Liver (tissue), 9 donors: ENCODE measurements around the gene INSYN1. TPM values are rescaled to one million over a fixed set of nuclear protein-coding genes. Genes with fewer than 3 reads are reported as not detected.
"Not testable (repeated sequence)": the region's sequence is repeated elsewhere in the genome, so short reads cannot be mapped to it uniquely, and the experiment has no call there.

Experiments used
- DNase-seq: peaks from one replicate; pipeline ENCODE4 v3.0.0-alpha.2; 2017; ENCODE audit warnings: low spot score
- H3K27ac ChIP-seq, 2 donors: one replicate each; pipeline ENCODE4 v1.7.0; 2013; ENCODE audit warnings: inconsistent platforms in 2 of 2, low read length in 2 of 2, control low read depth in 1 of 2, low read depth in 1 of 2, mild to moderate bottlenecking in 1 of 2
- H3K27me3 ChIP-seq, 4 donors: one replicate each; pipeline versions ENCODE4 v1.6.1 to v1.7.0; 2013; ENCODE audit warnings: low read length in 3 of 4, inconsistent platforms in 1 of 4, mild to moderate bottlenecking in 1 of 4, moderate library complexity in 1 of 4; ENCODE audit not compliant: control insufficient read depth in 4 of 4, insufficient read depth in 4 of 4
- H3K36me3 ChIP-seq, 4 donors: one replicate each; pipeline versions ENCODE4 v1.6.1 to v1.7.0; 2013; ENCODE audit warnings: low read length in 3 of 4, mild to moderate bottlenecking in 3 of 4, low read depth in 1 of 4, moderate library complexity in 1 of 4; ENCODE audit not compliant: control insufficient read depth in 4 of 4, insufficient read depth in 3 of 4
- H3K4me1 ChIP-seq, 4 donors: one replicate each; pipeline versions ENCODE4 v1.6.1 to v1.7.0; 2013; ENCODE audit warnings: low read length in 3 of 4, mild to moderate bottlenecking in 3 of 4, moderate library complexity in 1 of 4; ENCODE audit not compliant: control insufficient read depth in 4 of 4, insufficient read depth in 4 of 4
- H3K4me3 ChIP-seq, 3 donors: one replicate each; pipeline versions ENCODE4 v1.6.1 to v1.7.0; 2013; ENCODE audit warnings: low read length in 3 of 3, control low read depth in 1 of 3, low read depth in 1 of 3, mild to moderate bottlenecking in 1 of 3
- H3K9ac ChIP-seq, 2 donors: one replicate each; pipeline ENCODE4 v1.7.0; 2013; ENCODE audit warnings: low read length in 2 of 2, mild to moderate bottlenecking in 2 of 2, moderate library complexity in 2 of 2, control low read depth in 1 of 2, low read depth in 1 of 2
- H3K9me3 ChIP-seq, 4 donors: one replicate each; pipeline versions ENCODE4 v1.6.1 to v1.7.0; 2013; ENCODE audit warnings: low read length in 3 of 4; ENCODE audit not compliant: control insufficient read depth in 4 of 4
- CTCF ChIP-seq: fragments of 150-350 bp; IDR thresholded peaks from 2 replicates; pipeline ENCODE4 v1.5.1; 2017; ENCODE audit warnings: improper control_type of control experiment, low read depth, low read length; ENCODE audit not compliant: missing input control
- FOXA1 ChIP-seq: IDR thresholded peaks from 2 replicates; pipeline ENCODE4 v1.6.1; 2016; ENCODE audit warnings: antibody characterized with exemption
- FOXA2 ChIP-seq: IDR thresholded peaks from 2 replicates; pipeline ENCODE4 v1.6.1; 2016; ENCODE audit warnings: antibody characterized with exemption
- GABPA ChIP-seq, 2 donors: IDR thresholded peaks in 1 of 2; conservative IDR thresholded peaks in 1 of 2; 2 replicates each; pipeline ENCODE4 v1.6.1; 2016; ENCODE audit warnings: antibody characterized with exemption in 2 of 2, mild to moderate bottlenecking in 1 of 2, moderate library complexity in 1 of 2
- JUND ChIP-seq, 2 donors: IDR thresholded peaks; 2 replicates each; pipeline ENCODE4 v1.6.1; 2016; ENCODE audit warnings: antibody characterized with exemption in 2 of 2
- RAD21 ChIP-seq, 2 donors: IDR thresholded peaks; 2 replicates each; pipeline ENCODE4 v1.6.1; 2016; ENCODE audit warnings: antibody characterized with exemption in 2 of 2, mild to moderate bottlenecking in 2 of 2
- RXRA ChIP-seq, 2 donors: IDR thresholded peaks; 2 replicates each; pipeline ENCODE4 v1.6.1; 2017 to 2018; ENCODE audit warnings: antibody characterized with exemption in 2 of 2, mild to moderate bottlenecking in 1 of 2
- SP1 ChIP-seq: IDR thresholded peaks from 2 replicates; pipeline ENCODE4 v1.6.1; 2018; ENCODE audit warnings: antibody characterized with exemption, mild to moderate bottlenecking
- WGBS: extraction: QIAGEN DNeasy Blood & Tissue Kit; methylation state at CpG from one replicate; pipeline ENCODE4 v1.1.7; 2013; 5-methylcytosine and 5-hydroxymethylcytosine counted together
- polyA plus RNA-seq, 2 donors: library from polyadenylated mRNA; stranded (reverse) in 1 of 2; unstranded in 1 of 2; fragments of 200-250 nt in 1 of 2; fragments of >200 nt in 1 of 2; fragmentation: Nextera tagmentation in 1 of 2; extraction: Ambion mirVana in 1 of 2; gene quantifications; one replicate each; pipeline versions ENCODE4 v1.2.1 to v1.2.3, GENCODE V29; 2013 to 2015
- total RNA-seq, 2 donors: library from RNA; depleted of rRNA; stranded (reverse); fragments of >200 nt; gene quantifications; one replicate each; pipeline ENCODE4 v1.2.3, GENCODE V29; 2014
- donor health status: healthy.
- donor health status: healthy.
- donor health status: healthy.
- donor health status: healthy.
- donor health status: healthy.

The INSYN1 gene
- total and polyA plus RNA-seq, 4 donors = 0.16 to 0.37 (median 0.25) TPM; not detected in 1

GRCh38 chr15:73708691-73709090 lies 44.5 kb downstream of the INSYN1 start:
- 96% methylated on average over 6 of the region's 6 CpGs for WGBS
- Histone ChIP-seq H3K4me1 (no peaks in the 10 kb centered on the region), H3K27me3 (no peaks in the 10 kb centered on the region), H3K9ac (no peak overlapping the region), H3K4me3 (no peak overlapping the region), H3K9me3 (no peaks in the 10 kb centered on the region), H3K27ac (no peak overlapping the region), H3K36me3 (peaks cover 10 to 75% (median 31%) of the 10 kb centered on the region in 4 donors)
- TF ChIP-seq FOXA1 (no peak), SP1 (no peak), GABPA (IDR thresholded peaks at IDR 0.05 in 1 of 2, conservative IDR thresholded peaks at IDR 0.05 in 1 of 2) (no peak), RAD21 (IDR thresholded peaks at IDR 0.05) (no peak), RXRA (IDR thresholded peaks at IDR 0.05) (no peak), JUND (IDR thresholded peaks at IDR 0.05) (no peak)
- no peak for DNase-seq

- DNase-seq = peak; percentile 66
- no peaks in the 10 kb centered on the region for H3K27me3 ChIP-seq
- no peak overlapping the region for H3K9ac ChIP-seq
- no peaks in the 10 kb centered on the region for H3K9me3 ChIP-seq
- no peak overlapping the region for H3K27ac ChIP-seq
- WGBS = 59% methylated on average over 13 of the region's 13 CpGs
- no peaks in the 10 kb centered on the region for H3K4me1 ChIP-seq
- H3K36me3 ChIP-seq = peaks cover 10 to 55% (median 21%) of the 10 kb centered on the region in 4 donors
- peak; percentile 63 for TF ChIP-seq CTCF
- TF ChIP-seq RAD21 (IDR thresholded peaks at IDR 0.05) = peak; percentile 76 to 84
- TF ChIP-seq FOXA2 = no peak
- H3K4me3 ChIP-seq = no peak overlapping the region
Measured at GRCh38 chr15:73704869-73705645, 48.1 kb downstream of the INSYN1 start.

GRCh38 chr15:73704142-73704868 lies 48.8 kb downstream of the INSYN1 start:
- not testable (repeated sequence) for H3K4me3 ChIP-seq, H3K9ac ChIP-seq, H3K27me3 ChIP-seq, DNase-seq, H3K27ac ChIP-seq, H3K4me1 ChIP-seq, H3K9me3 ChIP-seq
- H3K36me3 ChIP-seq = peaks cover 5 to 47% (median 17%) of the 10 kb centered on the region in 4 donors
- 87% methylated on average over 23 of the region's 23 CpGs for WGBS

GRCh38 chr15:73703601-73704000 lies 49.5 kb downstream of the INSYN1 start:
- H3K36me3 ChIP-seq = peaks cover 3 to 43% (median 15%) of the 10 kb centered on the region in 4 donors
- not testable (repeated sequence) for H3K9me3 ChIP-seq, H3K27me3 ChIP-seq, DNase-seq, H3K27ac ChIP-seq, H3K4me3 ChIP-seq, H3K4me1 ChIP-seq, H3K9ac ChIP-seq
- 94% methylated on average over 23 of the region's 23 CpGs for WGBS

- not testable (repeated sequence) for DNase-seq, H3K9me3 ChIP-seq, H3K27me3 ChIP-seq, H3K4me3 ChIP-seq, H3K9ac ChIP-seq, H3K4me1 ChIP-seq, H3K27ac ChIP-seq
- peaks cover 3 to 35% (median 11%) of the 10 kb centered on the region in 4 donors for H3K36me3 ChIP-seq
- 91% methylated on average over 33 of the region's 33 CpGs for WGBS
Measured at GRCh38 chr15:73702311-73703239, 50.6 kb downstream of the INSYN1 start.
